Muscle of arm (tissue), 12 donors: ENCODE data around the gene NTHL1. TPM values are rescaled to one million over a fixed set of nuclear protein-coding genes. Genes with fewer than 3 reads are reported as not detected.
A peak's percentile ranks its signal among the peaks of the same experiment; 100 is the strongest.
"Not testable (repeated sequence)": the region's sequence is repeated elsewhere in the genome, so short reads cannot be mapped to it uniquely, and the experiment has no call there.

ENCODE experiments used
- DNase-seq: peaks from one replicate; pipeline ENCODE4 v3.0.0-alpha.2; 2013
- polyA plus RNA-seq, 12 donors: library from polyadenylated mRNA; unstranded; fragments of 120-200 nt; gene quantifications; one replicate each; pipeline ENCODE4 v1.2.1, GENCODE V29; 2013; ENCODE audit not compliant: insufficient read length in 12 of 12

Gene NTHL1
- polyA plus RNA-seq, 12 donors, result 8.4 to 35.5 (median 10.6) TPM; not detected in 1

GRCh38 chr16:2013527-2013926, 34.1 kb downstream of the NTHL1 start:
- no peak for DNase-seq

GRCh38 chr16:2011726-2012125, 35.9 kb downstream of the NTHL1 start:
- DNase-seq, result not testable (repeated sequence)

GRCh38 chr16:2009791-2010510, 37.7 kb downstream of the NTHL1 start, which contains the start of gene ZNF598:
TSS of gene ZNF598 (minus strand) at chr16:2009821.
- DNase-seq, result peak; percentile 88

GRCh38 chr16:2009164-2009711, 38.4 kb downstream of the NTHL1 start:
- no peak for DNase-seq

DNA sequence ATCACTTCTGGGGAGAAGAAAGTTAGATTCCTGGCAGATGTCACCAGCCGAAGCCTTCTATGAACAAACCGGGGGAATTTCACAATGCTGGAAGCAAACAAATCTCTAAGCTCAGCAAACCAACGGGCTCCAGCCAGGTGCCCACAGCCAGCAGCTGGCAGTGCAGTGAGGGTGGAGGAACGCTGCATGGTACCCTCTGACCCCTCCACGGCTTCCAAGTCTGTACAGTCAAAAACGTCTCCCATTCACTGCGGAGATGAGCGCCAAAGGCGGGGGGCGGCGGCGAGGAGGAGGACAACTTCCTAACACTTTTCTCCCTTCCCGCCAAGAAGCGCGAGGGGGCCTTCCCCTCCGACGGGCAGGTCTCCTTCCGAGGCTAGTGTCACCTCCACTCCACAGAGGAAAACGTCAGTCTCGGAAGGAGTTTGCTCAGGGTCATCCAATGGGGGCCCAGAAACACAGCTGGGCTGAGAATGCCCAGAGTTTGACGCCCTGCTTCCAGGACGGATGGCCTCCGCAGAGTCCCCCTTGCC, 38.9 kb downstream of the NTHL1 start:
- DNase-seq, result no peak

DNA sequence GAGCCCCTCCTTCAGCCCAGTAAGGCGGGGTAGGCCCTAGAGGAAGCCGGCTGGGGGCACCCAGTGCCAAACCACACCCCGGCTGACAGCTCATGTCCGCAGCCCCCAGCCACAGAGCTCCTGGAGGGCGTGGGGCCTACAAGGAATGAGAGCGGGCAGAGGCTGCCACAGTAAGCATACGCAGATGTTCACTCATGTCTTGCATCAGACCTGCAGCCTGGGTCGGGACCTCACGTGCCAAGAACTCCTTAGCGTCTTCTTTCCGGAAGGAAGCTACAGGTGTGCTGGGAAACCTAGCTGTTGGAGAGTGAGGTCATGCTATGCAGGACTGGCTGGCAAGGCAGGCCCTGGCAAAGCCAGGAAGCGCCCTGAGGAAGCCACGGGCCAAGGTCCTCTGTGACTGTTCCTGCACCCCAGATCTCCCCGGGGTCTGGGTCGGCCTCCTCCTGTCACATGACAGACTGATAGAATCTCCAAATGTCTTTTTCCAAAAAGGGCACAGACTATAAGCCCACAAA, 39.6 kb downstream of the NTHL1 start:
- DNase-seq, result no peak

DNA sequence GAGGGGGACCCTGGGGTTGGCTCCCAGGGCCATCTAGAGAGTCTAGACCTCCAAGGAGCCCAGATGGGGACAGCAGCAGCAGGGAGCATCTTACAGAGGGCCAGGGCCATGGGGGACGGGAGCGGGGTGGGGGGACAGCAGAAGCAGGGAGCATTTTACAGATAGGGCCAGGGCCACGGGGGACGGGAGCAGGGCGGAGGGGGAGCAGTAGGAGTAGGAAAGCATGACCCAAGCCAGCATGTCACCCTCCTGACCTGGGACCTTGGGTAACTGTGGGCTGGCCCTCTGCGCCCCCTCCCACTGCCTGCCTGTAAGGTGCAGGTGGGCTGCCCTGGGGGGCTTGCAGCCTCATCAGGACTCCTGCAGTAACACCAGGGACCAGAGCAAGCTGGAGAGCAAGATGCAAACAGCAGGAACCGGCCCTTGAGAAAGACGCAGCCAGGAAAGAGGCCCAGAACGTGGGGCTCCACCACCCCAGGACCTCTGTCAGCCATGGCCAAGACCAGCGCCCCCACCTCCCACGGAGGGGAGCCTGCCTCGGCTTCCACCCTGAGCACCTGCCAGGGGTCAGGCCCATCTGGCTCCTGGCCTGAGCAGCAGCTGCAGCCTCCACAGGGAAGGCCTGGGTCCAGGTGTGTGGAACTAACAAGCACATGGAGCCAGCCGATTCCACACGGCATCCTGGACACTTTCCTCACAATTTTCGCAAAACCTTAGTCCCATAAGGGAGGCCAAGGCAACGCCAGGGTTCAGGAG, 40.4 kb downstream of the NTHL1 start:
- no peak for DNase-seq

GRCh38 chr16:2006317-2006716, 41.3 kb downstream of the NTHL1 start:
- no peak for DNase-seq

DNA sequence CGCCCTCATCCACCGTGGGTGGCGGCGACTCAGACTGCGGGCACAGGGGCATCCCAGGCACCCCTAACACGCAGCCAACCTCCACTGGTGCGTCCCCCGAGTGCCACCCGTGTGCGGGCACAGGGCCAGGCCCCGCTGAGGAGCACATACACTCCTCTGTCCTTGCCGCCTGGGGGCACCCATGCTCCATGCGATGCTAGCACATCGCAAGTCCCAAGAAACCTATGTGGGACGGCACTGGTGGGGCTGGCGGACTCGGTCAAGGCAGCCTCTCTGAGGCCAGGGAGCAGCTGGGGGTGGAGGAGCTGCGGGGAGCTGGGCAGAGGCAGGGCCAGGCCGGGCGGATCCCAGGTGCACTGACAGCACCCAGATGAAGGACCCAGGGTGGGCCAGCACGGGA, 42.0 kb downstream of the NTHL1 start:
- no peak for DNase-seq

GRCh38 chr16:2004795-2005517, 42.7 kb downstream of the NTHL1 start:
- no peak for DNase-seq

GRCh38 chr16:2003827-2004641, 43.6 kb downstream of the NTHL1 start:
- DNase-seq, result peak; percentile 84

DNA sequence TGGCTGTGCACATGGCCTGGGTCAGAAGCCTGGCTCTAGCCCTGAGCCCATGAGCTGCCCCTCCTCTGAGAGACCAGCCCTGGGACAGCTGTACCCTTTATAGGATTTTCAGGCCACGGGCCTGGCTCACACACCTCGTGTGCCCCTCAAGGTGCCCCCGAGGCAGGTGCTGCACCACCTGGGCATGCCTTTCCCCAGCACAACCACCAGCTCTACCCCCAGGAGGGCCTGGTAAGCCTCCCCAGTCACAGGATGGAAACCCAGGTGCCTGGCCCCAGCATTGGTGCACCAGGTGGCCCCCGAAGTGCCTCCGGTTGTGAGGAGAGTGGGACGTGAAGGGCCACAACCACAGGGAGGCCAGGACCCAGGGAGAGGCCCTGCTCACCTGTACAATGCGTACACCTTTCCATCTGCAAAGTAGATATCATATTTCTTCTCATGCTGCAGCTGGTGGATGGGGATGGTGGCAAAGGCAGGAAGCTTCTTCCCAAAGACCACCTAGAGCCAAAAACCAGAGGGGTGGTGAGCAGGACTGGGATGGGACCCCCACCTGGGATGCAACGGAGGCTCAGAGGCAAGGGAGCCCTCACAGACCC, 44.3 kb downstream of the NTHL1 start:
- DNase-seq, result no peak

- DNase-seq, result no peak
These were observed 45.0 kb downstream of the NTHL1 start for GRCh38 chr16:2002406-2003230.

DNA sequence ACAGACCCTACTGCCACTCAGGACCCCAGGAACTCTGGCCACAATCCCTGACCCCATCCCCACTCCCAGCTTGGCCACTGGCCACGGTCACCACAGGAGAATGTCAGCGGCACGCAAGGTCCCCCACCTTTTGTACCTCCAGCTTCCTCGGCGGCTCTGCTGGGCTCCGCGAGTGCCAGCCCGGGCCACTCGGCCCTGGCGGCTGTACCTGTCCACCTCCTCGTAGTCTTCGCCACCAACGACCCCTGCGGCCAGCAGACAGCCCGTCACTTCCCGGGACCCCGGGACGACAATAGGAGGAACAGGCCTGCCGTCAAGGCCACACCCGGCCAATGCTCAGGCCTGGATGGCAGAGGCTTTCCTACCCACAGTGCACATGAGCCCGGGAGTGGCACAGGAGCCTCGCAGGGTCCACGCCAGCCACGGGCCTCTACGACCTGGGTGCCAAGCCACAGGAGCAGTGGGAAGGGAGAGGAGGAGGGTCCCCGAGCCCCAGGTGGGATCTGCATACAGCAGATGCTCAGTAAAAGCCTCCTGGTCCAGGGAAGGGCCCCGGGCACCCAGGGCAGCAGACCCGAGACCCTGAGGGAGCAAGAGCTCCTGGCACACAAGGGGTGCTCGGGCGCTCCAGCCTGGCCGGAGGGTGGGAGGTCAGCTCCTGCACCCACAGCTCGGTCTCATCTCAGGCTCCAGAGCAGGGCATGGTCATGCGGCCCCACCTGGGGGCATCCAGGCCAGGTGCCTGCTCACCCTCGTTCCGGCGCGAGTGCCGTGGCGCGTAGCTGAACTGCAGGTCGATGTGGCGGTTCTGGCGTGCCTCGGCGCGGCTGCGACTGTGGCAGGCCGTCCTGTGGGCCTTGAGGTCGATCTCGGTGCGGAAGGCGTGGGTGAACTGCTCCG, 45.9 kb downstream of the NTHL1 start:
- no peak for DNase-seq

GRCh38 chr16:2001035-2001434, 46.6 kb downstream of the NTHL1 start:
- DNase-seq, result no peak

DNA sequence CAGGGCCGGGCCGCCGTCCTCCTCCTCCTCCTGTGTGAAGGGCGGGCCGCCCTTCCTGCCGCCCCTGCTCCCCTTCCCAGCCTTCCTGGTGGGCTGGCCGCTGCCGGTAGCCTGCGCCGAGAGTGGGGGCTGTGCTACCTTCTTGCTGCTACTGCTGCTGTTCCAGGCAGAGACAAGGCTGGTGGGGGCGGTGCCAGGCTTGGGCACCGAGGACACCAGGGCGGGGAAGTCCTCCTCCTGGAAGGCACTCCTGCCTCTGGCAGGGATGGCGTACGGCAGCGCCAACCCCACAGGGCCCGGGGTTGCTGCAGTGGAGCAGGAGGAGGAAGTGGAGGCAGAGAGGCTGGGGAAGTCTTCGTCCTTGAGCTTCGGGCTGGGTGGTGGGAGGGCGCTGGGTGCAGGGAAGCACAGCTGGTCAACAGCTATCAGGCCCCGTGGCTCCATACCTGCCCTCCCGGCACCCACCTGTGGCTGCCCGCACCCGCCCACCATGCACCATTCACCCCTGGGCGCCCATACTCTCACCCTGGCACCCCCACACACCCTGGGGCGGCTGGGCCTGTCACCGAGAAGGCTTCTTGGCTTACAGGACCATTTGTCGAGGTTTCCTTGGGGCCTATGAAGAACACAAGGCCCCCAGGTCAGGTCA, 47.6 kb downstream of the NTHL1 start:
- DNase-seq, result no peak

DNA sequence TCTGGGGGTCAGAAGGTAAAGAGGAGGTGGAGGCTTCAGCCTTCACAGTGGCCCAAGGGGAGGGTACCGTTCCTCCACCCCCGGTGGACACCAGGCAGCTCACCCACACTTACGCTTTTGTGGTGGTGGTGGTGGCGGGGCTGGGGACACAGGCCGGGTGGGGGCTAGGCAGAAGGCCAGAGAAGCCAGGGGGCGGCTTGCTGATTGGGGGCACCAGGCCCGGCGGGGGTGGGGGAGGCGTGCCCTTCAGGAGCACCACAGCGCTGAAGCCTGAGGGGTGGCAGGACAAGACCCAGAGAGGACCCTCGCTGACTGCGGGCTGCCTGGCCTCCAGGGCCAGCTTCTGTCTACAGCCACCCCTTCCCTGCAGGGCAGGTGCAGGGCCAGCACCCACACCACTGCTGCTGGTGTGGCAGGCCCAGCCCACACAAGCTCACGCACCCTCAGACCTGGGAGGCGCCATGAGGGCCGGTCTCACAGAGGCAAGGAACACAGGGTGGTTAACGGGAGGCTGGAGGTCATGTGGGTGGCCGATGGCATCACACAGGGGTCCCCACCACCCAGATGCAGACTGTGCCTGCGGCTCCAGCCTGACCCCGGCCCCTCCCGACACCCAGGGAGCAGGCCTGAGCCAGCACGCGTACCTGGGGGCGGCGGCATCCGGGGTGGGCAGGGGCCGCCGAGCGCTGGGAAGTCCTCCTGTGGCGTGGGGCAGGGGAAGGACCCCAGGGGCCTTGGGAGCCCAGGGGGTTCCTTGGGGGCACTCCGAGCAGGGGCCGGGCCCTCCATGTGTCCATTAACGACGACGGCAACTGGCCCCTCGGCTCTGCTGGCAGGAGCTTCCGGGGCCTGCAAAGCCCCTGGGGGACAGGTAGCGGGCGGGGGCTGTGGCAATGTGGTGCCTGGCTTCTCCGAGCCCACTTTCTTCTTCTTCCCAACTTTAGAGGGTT, 48.5 kb downstream of the NTHL1 start:
- DNase-seq, result no peak
